Raji (cell line): ENCODE results near the gene CLIP2.

Experiments used
- POLR2A ChIP-seq: IDR thresholded peaks from 2 replicates; pipeline ENCODE4 v1.6.1; 2011; ENCODE audit warnings: low read depth, low read length, control low read depth; ENCODE audit not compliant: insufficient read depth

Gene CLIP2

GRCh38 chr7:74400420-74401136, 111.4 kb downstream of the CLIP2 start:
- no peak for TF ChIP-seq POLR2A

- no peak for TF ChIP-seq POLR2A
Measured at GRCh38 chr7:74401137-74401859, 112.1 kb downstream of the CLIP2 start.

GRCh38 chr7:74403521-74404387, 114.5 kb downstream of the CLIP2 start:
- TF ChIP-seq POLR2A: no peak

- no peak for TF ChIP-seq POLR2A
Measured at GRCh38 chr7:74404388-74404700, 115.1 kb downstream of the CLIP2 start.

- no peak for TF ChIP-seq POLR2A
Measured at GRCh38 chr7:74404741-74405140, 115.5 kb downstream of the CLIP2 start.

- no peak for TF ChIP-seq POLR2A
Measured at GRCh38 chr7:74405191-74405898, 116.1 kb downstream of the CLIP2 start.

GRCh38 chr7:74405899-74406512, 116.8 kb downstream of the CLIP2 start:
- TF ChIP-seq POLR2A: no peak

- no peak for TF ChIP-seq POLR2A
Measured at GRCh38 chr7:74407958-74408357, 118.8 kb downstream of the CLIP2 start.

- TF ChIP-seq POLR2A: no peak
Measured at GRCh38 chr7:74409571-74409970, 120.4 kb downstream of the CLIP2 start.

- no peak for TF ChIP-seq POLR2A
Measured at GRCh38 chr7:74410772-74411171, 121.6 kb downstream of the CLIP2 start.

- TF ChIP-seq POLR2A: no peak
Measured at GRCh38 chr7:74412056-74412455, 122.8 kb downstream of the CLIP2 start.

- no peak for TF ChIP-seq POLR2A
Measured at GRCh38 chr7:74412603-74413002, 123.4 kb downstream of the CLIP2 start.

GRCh38 chr7:74417419-74417971, 128.3 kb downstream of the CLIP2 start:
- no peak for TF ChIP-seq POLR2A

GRCh38 chr7:74418076-74418475, 128.9 kb downstream of the CLIP2 start:
- no peak for TF ChIP-seq POLR2A

- TF ChIP-seq POLR2A: no peak
Measured at GRCh38 chr7:74418538-74418937, 129.3 kb downstream of the CLIP2 start.

GRCh38 chr7:74420006-74420405, 130.8 kb downstream of the CLIP2 start:
- no peak for TF ChIP-seq POLR2A
